Psoas muscle (tissue), 8 donors: ENCODE measurements around the gene CEBPZOS. TPM values are rescaled to one million over a fixed set of nuclear protein-coding genes. Genes with fewer than 3 reads are reported as not detected.

Source experiments
- ATAC-seq, 4 donors: fragments of 200-7000 bp; cut with Tn5 transposase; one replicate each; pipeline ENCODE4 v1.9.1; 2020; ENCODE audit warnings: moderate library complexity in 3 of 4, mild to moderate bottlenecking in 2 of 4
- DNase-seq, 2 donors: peaks; one replicate each; pipeline ENCODE4 v3.0.0-alpha.2; 2020
- H3K27ac ChIP-seq: fragments of 200-600 bp; one replicate; pipeline ENCODE4 v1.8.0; 2022
- H3K27me3 ChIP-seq, 3 donors: fragments of 200-600 bp in 1 of 3; one replicate each; pipeline versions ENCODE4 v1.6.1 to v1.8.0; 2013 to 2022; ENCODE audit warnings: low read length in 2 of 3, mild to moderate bottlenecking in 2 of 3, moderate library complexity in 1 of 3; ENCODE audit not compliant: insufficient read depth in 3 of 3
- H3K36me3 ChIP-seq, 2 donors: fragments of 200-600 bp in 1 of 2; one replicate each; pipeline versions ENCODE4 v1.6.1 to v1.8.0; 2013 to 2022; ENCODE audit warnings: low read depth in 1 of 2, mild to moderate bottlenecking in 1 of 2, moderate library complexity in 1 of 2; ENCODE audit not compliant: insufficient read depth in 1 of 2
- H3K4me1 ChIP-seq: fragments of 200-600 bp; one replicate; pipeline ENCODE4 v1.8.0; 2022
- H3K4me3 ChIP-seq: fragments of 200-600 bp; one replicate; pipeline ENCODE4 v1.8.0; 2022; ENCODE audit warnings: mild to moderate bottlenecking
- H3K9me3 ChIP-seq: fragments of 200-600 bp; one replicate; pipeline ENCODE4 v1.8.0; 2022
- CTCF ChIP-seq: fragments of 200-600 bp; IDR thresholded peaks from one replicate; pipeline ENCODE4 v1.8.0; 2022; ENCODE audit warnings: antibody characterized with exemption
- WGBS, 3 donors: extraction: QIAGEN DNeasy Blood & Tissue Kit; methylation state at CpG; one replicate each; pipeline versions ENCODE4 v1.1.6 to v1.1.7; 2013; 5-methylcytosine and 5-hydroxymethylcytosine counted together
- intact Hi-C, 2 donors: fragments of 100-400 bp; cut with DNase I; formaldehyde crosslinking; loops; one replicate each; pipeline versions ENCODE4 v1.11.0 to v1.14.2; 2022
- long read RNA-seq, 2 donors: library from polyadenylated mRNA; unstranded; transcript quantifications; one replicate each; pipeline ENCODE4 v2.0.0, GENCODE V29; 2021
- polyA plus RNA-seq, 3 donors: library from polyadenylated mRNA; stranded (reverse); fragments of 200-250 nt; gene quantifications; one replicate each; pipeline ENCODE4 v1.2.3, GENCODE V29; 2013
- total RNA-seq, 4 donors: library from RNA; stranded (reverse); fragmentation: NEBNext Ultra II Directional in 2 of 4; extraction: Animal tissue kit (Norgen Biotek cat#: 25700) in 2 of 4; gene quantifications; one replicate each; pipeline versions ENCODE4 v1.2.1 to v1.2.4, GENCODE V29; 2021 to 2023
- donor health status: healthy with polysubstance abuse.
- donor health status: DM: no; HTN: no; CAD: no; lungs with moderate emphysema.
- donor health status: Bipolar disorder and iron deficiency.
- donor health status: healthy.
- donor health status: DM: yes; HTN: yes; CAD: no.
- donor health status: DM: no; HTN: no; CAD: no.
- donor health status: DM: no; HTN: no; CAD: no.
- donor health status: DM: yes; HTN: yes; CAD: no.

The CEBPZOS gene
- total RNA-seq = 10 to 100 TPM; 47.3 to 78.0 (median 57.5) TPM
- polyA plus RNA-seq = 10 to 100 TPM; 30.6 to 51.6 (median 34.6) TPM
- long read RNA-seq, donor 1, transcript CEBPZOS-204 (5 exons, 3,158 nt) = major isoform, 5 of 20 reads
- long read RNA-seq, donor 1, partial matches to known transcripts = 1 of 20 reads
- long read RNA-seq, donor 1, other reads (novel, unspliced or antisense) = 13 of 20 reads
- long read RNA-seq, donor 2, transcript CEBPZOS-204 (5 exons, 3,158 nt) = major isoform, 10 of 29 reads
- long read RNA-seq, donor 2, partial matches to known transcripts = 0 of 29 reads
- long read RNA-seq, donor 2, other reads (novel, unspliced or antisense) = 18 of 29 reads

GRCh38 chr2:37196320-37197195 lies at the start of gene CEBPZOS:
CEBPZOS (plus strand) TSS chr2:37196496; CDS start chr2:37199705, 3,209 bp downstream.
- Histone ChIP-seq H3K36me3 (peaks cover 5 to 21% of the 10 kb centered on the region in 2 donors), H3K4me3 (peak within 1 kb of the TSS; percentile 99), H3K4me1 (peaks cover 10% of the 10 kb centered on the region), H3K27me3 (no peaks in the 10 kb centered on the region), H3K27ac (peak within 1 kb of the TSS; percentile 92), H3K9me3 (no peaks in the 10 kb centered on the region)
- intact Hi-C loops = no loop called here
- ATAC-seq = peak; percentile 92 to 95 (median 92)
- peak; percentile 81 to 92 for DNase-seq
- no peak for TF ChIP-seq CTCF
- WGBS, 3 donors = 0 to 1% (median 0%) methylated on average over 57 to 72 of the region's 72 CpGs

GRCh38 chr2:37148325-37148724 lies 48.0 kb upstream of the CEBPZOS start:
- no peak for TF ChIP-seq CTCF
- Histone ChIP-seq H3K4me3 (no peak overlapping the region), H3K27ac (no peak overlapping the region), H3K4me1 (no peaks in the 10 kb centered on the region), H3K27me3 (no peaks in the 10 kb centered on the region), H3K9me3 (no peaks in the 10 kb centered on the region), H3K36me3 (peaks cover 0 to 59% of the 10 kb centered on the region in 2 donors)
- no peak for ATAC-seq
- WGBS, 3 donors = 96 to 98% (median 98%) methylated on average over 7 of the region's 7 CpGs
- DNase-seq = no peak
- intact Hi-C loops = no loop called here

- no peak for ATAC-seq
- H3K36me3 ChIP-seq = peaks cover 0 to 44% of the 10 kb centered on the region in 2 donors
- 55 to 59% (median 57%) methylated on average over 6 of the region's 6 CpGs for WGBS, 3 donors
- intact Hi-C loops = no loop called here
- no peak overlapping the region for H3K4me3 ChIP-seq
- no peaks in the 10 kb centered on the region for H3K27me3 ChIP-seq
- H3K27ac ChIP-seq = no peak overlapping the region
- no peak for DNase-seq
- no peak for TF ChIP-seq CTCF
- no peaks in the 10 kb centered on the region for H3K4me1 ChIP-seq
- no peaks in the 10 kb centered on the region for H3K9me3 ChIP-seq
These were observed 46.5 kb upstream of the CEBPZOS start for GRCh38 chr2:37149626-37150322.

GRCh38 chr2:37153224-37153623 lies 43.1 kb upstream of the CEBPZOS start:
- Histone ChIP-seq H3K4me1 (peaks cover 8% of the 10 kb centered on the region), H3K27me3 (no peaks in the 10 kb centered on the region), H3K4me3 (no peak overlapping the region), H3K36me3 (peaks cover 0 to 10% of the 10 kb centered on the region in 2 donors), H3K27ac (no peak overlapping the region), H3K9me3 (no peaks in the 10 kb centered on the region)
- WGBS, 3 donors = 86 to 99% (median 88%) methylated on average over 5 of the region's 5 CpGs
- ATAC-seq (no peak), DNase-seq (no peak)
- intact Hi-C loops = no loop called here
- no peak for TF ChIP-seq CTCF
